NCI-H69 (cell line): ENCODE results near the gene PCDH8.

ENCODE experiments used
- DNase-seq: peaks from one replicate; lab custom pipeline; 2025; lab: John Stamatoyannopoulos, UW

Gene PCDH8

GRCh38 chr13:52812941-52813340 is 35.5 kb downstream of the PCDH8 start:
- no peak for DNase-seq

- peak; percentile 83 for DNase-seq
Measured at GRCh38 chr13:52811841-52812240, 36.6 kb downstream of the PCDH8 start.

DNA sequence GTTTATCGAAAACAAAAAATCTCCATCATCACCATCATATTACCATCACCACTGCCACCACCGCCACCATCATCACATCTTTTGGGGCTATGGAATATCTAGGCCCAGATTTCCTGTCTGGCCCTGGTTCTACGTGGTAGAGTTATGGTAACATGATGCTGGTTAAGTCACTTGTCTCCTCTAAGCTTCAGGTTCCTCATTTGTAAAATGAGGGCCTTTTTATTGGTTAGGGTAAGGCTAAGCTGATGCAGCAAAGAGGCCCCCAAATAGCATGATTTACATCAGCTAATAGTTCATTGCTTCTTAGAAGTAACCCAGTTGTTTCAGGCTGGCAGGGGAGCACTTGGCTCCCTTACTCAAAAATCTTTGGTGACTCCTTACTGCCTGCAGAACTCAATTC is 37.9 kb downstream of the PCDH8 start:
- DNase-seq: no peak

GRCh38 chr13:52810011-52810410 is 38.4 kb downstream of the PCDH8 start:
- peak; percentile 51 for DNase-seq

DNA sequence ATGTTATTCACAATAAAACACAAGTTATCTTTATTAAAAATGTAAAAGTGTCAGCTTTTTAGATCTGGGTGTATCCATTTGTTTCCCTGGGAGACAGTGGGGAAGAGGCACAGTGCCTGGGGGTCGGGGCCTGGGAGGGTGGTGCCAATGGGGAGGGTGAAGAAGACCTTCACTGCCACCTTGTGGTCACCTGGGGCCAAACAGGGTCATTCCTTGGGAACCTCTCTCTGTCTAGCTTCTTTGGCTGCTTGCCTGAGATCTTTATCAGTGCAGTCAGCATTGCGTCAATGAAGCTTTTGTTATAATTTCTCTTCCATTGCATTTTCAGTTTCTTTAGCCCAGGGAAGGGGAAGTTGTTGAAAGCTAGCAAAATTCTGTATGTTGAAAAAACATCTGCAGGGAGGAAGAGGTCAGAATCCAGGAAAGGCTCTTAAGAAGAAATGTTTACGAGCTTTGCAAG is 39.1 kb downstream of the PCDH8 start:
- DNase-seq: peak; percentile 87

GRCh38 chr13:52808842-52809219 is 39.6 kb downstream of the PCDH8 start:
- no peak for DNase-seq

DNA sequence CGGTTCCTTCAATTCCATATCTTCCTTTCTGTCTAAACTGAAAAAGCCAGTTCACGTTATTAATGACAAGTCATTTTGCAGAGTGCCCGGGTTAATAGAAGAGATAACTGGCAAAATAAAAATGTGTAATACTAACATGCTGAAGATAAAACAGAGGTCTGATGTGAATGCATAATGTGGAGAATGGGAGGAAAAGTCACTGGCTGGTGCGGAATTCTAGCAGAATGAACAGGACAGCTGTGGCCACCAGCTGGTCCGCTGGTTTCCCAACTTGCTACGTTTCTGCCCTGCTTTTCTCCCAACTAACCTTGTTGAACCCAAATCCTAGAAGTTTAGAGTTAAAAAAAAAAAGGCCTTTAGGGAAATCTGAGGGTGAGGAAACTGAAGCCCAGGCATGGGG is 42.4 kb downstream of the PCDH8 start:
- DNase-seq: no peak

DNA sequence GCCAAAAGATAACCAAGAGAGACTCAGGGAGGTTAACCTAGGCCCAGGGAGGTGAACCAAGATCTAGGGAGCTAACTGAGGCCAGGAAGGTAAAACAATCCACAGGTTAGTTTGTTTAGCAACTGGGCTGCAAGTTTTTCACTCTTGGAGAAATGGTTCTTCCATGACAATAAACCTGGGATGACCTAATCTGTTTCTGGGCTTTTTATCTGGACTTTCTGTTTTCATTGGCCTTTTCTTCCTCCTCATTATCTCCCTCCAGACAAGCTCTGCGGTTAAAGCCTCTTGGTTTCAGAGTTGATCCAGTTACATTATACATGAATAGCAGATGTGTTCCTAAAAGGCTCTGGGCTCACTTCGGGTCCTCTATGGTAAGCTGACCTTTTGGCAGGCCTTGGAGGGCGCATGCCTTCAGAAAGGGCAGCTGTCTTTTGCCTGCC is 44.2 kb downstream of the PCDH8 start:
- no peak for DNase-seq

DNA sequence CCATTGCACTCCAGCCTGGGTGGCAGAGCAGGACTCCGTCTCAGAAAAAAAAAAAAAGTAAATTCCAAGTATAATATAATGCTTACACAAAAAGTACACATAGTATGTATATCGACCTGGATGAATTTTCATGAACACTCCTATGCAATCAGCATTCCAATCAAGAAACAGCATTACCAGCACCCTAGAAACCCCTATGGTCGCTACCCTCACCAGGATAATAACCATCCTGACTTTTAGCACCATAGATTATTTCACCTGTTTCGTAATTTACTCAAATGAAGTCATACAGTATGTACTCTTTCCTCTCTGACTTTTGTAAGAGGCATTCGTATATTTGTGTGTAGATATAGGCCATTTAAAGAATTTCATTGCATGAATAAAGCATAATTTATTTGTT is 47.6 kb downstream of the PCDH8 start:
- DNase-seq: no peak

GRCh38 chr13:52798770-52799430 is 49.5 kb downstream of the PCDH8 start:
- DNase-seq: no peak

- DNase-seq: peak; percentile 66
Measured at GRCh38 chr13:52797176-52797575, 51.3 kb downstream of the PCDH8 start.

- DNase-seq: no peak
Measured at GRCh38 chr13:52794589-52794988, 53.9 kb downstream of the PCDH8 start.

- DNase-seq: no peak
Measured at GRCh38 chr13:52793515-52794061, 54.9 kb downstream of the PCDH8 start.
